Stimulated activated CD8-positive, alpha-beta memory T cell treated with anti-CD3 and anti-CD28 coated beads, Interleukin-12 subunit alpha, Interleukin-12 subunit beta, amount 100 ng/mL, for 24 hours (primary cell): Measurements from ENCODE around the gene ACOT11.

Experiments
- DNase-seq: peaks from one replicate; pipeline ENCODE4 v3.0.0-alpha.2; 2020; ENCODE audit errors: extremely low read depth

The ACOT11 gene

DNA sequence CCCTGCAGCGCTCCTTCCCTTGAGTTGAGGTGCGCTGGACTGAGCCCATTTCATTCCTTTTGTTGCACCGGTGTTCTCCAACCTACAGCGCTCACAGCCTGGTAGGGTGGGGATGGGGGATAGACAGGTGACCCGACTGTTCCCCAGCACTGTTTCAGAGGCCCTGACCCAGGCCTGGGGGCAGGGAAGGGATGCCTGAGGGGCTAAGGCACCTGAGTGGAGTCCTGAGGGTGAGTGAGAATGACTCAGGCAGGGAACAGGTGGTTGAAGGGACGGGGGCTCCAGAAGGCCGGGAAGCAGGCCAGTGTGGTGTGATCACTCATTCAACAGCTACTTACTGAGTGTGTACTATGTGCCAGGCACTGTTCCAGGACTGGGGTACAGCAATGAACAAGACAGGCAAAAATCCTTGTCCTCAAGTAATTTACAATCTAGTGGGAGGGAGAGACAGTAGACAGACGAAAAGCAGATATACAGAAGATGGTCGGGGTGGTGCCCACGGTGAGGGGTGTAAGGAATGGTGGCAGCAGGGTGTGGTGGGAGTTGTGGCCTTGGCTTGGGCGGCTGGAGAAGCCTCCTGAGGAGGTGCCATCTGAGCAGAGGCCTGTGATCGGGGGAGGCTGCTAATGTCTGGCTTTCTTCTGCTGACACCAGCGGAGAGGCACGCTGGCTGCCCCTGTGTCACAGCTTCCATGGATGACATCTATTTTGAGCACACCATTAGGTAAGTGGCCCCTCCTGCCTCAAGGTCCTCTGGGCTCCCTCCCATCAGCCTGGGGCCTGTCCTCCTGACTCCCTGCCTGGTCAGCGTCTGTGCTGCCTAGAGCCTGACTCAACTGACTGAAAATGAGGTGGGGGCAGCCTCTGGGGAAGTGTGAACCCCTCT lies 37.4 kb downstream of the ACOT11 start:
- no peak for DNase-seq

GRCh38 chr1:54588377-54588776 lies 40.3 kb downstream of the ACOT11 start:
- no peak for DNase-seq

DNA sequence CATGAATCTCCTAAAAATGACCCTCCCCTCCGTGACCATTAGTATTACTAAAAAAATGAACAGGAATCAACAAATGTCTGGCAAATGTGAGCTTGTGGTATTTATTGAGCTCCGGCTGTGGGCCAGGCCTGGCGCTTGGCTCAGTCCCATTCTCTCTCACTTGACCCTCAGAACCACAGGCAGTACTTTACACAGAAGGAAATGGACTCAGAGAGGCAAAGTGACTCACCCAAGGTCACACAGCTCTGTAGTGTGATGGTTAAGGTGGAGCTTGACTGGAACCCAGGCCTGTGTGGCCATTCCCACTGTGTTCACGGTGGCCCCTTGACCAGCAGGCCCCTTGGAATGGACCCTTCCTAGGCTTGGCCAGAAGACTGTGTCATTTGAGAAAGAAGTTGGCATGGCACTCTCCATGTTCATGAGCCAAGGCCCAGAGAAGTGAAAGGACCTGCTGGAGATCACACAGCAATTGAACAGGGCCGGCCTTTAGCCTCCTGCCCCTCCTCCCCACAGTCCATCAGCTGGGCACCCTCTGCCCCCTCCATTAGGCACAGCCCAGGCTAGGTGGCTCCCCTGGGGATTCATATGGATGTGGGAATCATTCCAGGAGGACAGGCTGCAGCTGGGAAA lies 43.2 kb downstream of the ACOT11 start:
- no peak for DNase-seq

DNA sequence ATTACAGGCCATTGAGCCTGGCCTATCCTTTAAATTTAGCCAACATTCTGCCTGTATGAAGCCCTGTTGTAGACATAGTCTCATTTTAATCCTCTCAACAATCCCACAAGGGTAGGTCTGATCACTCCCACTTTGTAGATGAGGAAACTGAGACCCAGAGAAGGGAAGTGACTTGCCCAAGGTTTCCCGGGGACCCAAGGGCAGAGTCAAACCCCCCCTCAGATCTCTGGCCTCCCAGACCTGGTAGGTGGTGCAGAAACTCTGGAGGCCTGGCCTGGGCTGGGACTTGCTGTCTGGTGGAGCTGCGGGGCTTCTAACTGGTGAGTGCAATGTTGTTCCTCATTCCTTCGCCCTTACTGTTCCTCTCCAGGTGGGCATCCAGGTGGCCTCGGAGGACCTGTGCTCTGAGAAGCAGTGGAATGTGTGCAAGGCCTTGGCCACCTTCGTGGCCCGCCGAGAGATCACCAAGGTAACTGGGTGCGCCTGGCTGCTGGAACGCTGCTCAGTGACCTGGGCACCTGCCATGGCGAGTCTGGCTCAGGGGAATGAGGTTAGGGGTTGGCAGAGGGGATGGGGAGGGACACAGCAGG lies 45.6 kb downstream of the ACOT11 start:
- no peak for DNase-seq

DNA sequence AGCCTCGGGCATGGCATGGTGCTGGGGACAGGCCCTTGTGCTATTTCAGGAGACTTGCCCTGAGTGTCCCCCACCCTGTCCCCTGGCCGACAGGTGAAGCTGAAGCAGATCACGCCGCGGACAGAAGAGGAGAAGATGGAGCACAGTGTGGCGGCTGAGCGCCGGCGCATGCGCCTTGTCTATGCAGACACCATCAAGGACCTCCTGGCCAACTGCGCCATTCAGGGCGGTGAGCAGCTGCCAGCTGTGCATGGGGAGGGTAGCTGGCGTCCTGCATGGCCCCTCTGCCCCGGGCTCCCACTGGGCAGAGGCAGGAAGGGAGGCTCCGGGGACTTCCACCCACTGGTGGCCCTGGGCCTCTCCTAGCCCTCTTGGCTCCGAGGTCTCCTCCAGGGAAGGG lies 46.4 kb downstream of the ACOT11 start:
- no peak for DNase-seq

DNA sequence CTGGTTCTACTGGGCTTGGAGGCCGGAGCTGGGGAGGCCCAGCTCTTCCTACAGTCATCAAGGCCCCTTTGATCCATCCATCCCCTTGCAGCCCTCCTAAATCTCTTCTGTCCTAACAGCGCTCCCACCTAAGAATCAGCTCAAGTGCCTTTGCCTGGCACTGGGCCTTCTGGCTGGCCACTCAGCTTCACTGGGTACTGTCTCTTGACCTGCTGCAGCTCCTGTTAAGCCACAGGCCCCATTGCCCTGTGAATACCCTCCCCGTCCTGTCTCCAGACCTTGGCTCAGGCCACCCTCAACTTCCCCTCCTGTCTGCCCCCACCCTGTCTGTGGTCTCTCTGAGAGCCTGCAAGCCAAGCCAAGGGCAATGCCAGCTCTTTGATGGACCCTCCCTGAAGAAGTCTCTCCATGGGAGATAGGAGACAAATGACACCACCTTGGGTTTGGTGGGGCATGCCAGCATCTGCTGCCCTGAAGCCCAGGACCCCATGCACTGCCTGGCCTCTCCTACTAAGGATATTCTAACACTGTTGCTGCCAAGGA lies 48.0 kb downstream of the ACOT11 start:
- DNase-seq, result no peak

DNA sequence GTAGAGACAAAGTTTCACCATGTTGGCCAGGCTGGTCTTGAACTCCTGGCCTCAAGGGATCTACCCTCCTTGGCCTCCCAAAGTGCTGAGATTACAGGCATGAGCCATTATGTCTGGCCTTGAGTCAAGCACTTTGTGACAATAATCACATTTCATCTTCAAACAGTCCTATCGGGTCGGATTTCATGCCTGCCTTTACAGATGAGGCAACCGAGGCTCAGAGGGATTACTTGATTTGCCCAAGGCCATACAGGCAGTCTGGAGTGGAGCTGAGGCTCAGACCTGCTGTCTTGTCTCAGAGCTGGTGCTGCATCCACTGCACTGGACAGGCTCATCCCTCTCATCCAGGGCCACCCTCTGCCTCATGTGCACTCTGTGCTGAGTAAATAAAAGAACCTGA lies 48.7 kb downstream of the ACOT11 start:
- DNase-seq, result no peak

DNA sequence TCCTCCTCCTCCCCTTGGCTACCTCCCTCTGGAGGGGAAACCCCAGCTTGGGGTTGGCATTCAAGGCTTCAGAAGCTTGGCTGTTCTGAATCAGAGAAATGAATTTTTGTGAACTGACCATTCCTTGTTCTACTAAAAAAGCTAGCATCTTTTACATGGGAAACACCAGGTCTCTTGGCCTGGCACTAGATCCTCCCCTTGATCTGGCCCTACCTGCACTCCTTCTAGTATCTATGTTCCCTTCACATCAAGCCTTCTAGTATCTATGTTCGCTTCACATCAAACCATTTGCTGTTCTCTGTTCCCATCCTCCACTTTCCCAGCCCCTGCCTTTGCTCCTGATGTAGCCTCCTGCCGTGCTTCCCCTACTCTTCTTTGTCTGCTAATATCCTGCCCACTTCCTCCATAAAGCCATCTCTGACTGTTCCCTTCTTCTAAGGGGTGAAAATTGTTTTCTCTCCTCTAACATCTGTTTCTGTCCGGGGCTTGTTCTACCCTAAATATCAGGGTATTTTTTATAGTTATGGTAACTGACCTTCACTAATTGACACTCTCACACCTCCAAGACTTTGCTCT lies 49.5 kb downstream of the ACOT11 start:
- DNase-seq, result no peak

- DNase-seq, result no peak
These were observed 51.3 kb downstream of the ACOT11 start for GRCh38 chr1:54599211-54599823.

GRCh38 chr1:54600947-54601721 lies 53.1 kb downstream of the ACOT11 start:
- no peak for DNase-seq

- DNase-seq, result no peak
These were observed 53.7 kb downstream of the ACOT11 start for GRCh38 chr1:54601730-54602129.

DNA sequence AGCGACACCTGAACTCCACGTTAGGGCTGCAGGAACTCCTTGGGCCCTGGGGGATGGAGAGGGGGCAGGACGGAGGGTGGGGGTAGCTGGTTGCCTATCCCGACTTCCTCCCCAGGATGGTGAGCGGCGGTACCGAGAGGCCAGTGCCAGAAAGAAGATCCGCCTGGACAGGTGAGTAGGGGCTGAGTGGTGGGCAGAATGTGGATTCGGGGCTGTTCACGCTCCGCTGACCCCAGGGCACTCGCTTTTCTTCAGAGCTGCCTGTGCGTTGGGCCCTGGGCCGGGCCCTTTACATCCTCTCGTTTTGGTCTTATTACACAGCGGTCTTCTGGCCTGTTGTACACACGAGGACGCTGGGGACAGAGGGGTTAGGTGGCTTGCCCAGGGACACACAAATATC lies 54.5 kb downstream of the ACOT11 start:
- DNase-seq, result no peak

- DNase-seq, result no peak
These were observed 55.2 kb downstream of the ACOT11 start for GRCh38 chr1:54603241-54603640.

DNA sequence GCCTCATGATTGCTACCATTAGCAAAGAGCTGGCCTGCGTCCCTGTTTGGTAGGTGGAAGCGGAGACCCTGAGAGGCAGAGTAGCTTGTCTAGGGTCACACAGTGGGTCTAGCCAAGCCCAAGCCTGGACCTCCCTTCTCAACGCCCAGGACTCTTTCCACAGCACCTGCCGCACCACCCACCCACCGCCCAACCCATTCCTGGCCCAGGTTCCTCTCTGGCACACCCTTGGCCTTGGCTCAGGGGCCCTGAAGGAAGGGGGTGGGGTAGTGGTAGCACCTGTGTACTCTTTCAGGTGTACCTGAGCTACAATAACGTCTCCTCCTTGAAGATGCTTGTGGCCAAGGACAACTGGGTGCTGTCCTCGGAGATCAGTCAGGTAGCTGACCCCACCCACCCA lies 56.0 kb downstream of the ACOT11 start:
- no peak for DNase-seq

GRCh38 chr1:54604572-54605370 lies 56.7 kb downstream of the ACOT11 start:
- no peak for DNase-seq

DNA sequence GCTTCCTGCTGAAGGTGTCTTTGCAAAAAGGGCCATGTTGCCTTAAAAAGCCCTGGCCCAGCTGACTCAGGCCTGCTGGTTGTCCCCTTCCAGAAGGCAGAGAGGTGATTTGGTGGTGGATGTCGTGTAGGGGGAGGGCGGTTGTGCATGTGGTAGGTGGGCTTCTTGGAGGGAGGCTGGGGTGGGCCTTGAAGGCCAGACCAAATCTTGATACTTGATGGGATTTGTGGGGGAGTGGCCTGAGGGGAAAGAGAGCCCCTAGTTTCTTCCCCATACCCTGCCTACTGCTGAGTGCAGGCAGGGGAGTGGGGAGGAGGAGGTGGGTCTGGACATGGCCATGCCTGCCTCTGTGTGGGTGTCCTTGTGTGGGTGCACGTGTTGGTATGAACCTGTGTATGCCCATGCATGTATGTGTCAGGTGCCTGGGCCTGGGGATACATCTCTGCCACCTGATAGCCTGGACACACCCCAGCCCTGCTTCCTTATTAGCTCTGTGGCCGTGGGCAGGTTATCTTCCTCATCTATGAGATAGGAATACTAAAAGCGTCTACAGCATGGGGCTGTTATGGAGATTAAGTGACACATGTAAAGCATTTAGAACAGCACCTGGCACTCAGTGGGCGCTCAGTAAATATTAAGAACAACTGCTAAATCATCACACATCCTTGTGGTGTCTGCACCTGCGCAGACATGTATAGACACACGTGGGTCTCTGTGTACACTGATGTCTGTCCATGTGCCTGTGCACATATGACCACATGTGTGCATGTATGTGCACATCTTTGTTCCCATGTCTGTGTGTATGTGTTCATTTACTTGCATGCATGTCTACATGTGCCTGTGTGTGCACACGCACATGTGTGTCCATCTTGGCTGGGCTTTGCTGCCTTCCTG lies 58.3 kb downstream of the ACOT11 start:
- no peak for DNase-seq

DNA sequence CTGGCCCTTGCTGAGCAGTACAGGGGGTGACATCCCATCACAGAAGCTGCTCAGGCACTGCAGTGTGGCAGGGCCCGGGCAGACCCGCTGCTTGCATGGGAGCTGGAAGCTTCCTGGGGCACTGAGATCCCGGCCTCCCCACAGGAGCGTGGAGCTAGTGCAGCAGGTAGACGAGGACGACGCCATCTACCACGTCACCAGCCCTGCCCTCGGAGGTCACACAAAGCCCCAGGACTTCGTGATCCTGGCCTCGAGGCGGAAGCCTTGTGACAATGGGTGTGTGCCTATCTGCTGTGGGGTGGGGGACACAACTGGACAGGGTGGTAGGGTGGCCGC lies 58.9 kb downstream of the ACOT11 start:
- DNase-seq, result no peak

DNA sequence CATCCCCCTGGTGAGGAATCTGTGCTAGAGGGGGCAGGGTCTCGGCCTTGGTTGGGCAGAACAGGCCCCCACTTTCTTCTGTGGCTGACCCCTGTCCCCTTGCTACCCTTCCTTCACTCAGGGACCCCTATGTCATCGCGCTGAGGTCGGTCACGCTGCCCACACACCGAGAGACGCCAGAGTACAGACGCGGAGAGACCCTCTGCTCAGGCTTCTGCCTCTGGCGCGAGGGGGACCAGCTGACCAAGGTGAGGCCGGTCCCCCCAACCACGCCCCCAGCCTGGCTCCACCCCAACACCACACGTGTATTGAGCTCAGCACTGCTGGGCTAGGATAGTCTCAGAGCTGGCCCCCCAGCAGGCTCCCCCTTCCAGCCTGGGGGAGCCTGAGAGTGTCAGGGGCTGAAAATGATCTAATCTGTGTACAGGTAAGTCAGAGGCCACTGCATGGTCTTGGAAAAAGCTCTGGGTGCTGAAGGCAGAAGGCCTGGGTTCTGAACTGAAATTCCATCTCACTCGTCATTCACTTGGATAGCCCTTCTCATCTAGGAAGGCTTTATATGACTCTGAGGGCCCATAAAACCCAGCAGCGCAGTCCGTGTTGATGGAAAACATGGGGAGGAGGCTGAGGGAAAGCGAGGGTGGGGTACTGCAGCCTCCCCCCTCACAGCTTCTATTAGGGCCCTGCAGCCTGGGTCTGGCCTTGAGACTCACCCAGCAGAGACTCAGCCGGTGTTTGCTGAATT lies 60.0 kb downstream of the ACOT11 start:
- DNase-seq, result no peak
